COR-L47 (cell line): ENCODE results near the gene ECSCR.
A peak's percentile ranks its signal among the peaks of the same experiment; 100 is the strongest.
"Not testable (repeated sequence)": the region's sequence is repeated elsewhere in the genome, so short reads cannot be mapped to it uniquely, and the experiment has no call there.

Experiments
- DNase-seq: peaks from one replicate; lab custom pipeline; 2025; lab: John Stamatoyannopoulos, UW

ECSCR gene

DNA sequence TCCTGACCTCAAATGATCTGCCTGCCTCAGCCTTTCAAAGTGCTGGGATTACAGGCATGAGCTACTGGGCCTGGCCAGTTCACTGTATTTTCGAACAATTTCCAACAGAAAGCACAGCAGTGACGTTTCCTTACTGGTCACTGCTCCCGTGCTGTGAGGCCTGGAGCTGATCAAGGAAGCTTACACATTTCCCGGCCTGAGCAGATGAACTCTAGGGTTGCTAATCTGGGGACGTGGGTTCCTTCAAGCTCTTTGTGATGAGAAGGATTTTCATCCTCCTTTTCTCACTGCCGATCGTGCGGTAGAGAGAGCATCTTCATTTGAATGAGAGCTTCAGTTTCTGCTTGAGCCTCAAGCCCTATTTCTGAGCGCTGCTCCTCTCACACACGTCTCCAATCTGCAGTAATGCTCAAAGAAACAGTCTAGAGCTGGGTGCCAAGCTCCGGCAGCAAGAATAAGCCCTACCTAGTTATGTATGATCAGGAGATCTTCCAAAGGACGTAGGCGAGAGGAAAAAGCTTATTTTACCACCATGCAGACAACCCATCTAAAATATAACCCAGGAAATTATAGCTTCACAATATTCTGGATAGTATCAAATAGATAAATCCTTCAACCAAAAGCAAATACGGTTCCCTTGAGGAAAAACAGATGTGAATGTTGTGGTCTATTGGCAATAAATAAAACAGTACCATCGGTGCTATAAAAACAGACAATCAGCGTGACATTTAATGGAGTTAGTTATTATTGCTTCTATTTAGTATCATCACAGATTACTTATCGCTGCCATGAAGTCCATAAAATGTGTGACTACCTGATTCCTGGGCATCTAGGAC is 51.3 kb downstream of the ECSCR start:
- no peak for DNase-seq

GRCh38 chr5:139410121-139410992 is 52.2 kb downstream of the ECSCR start:
- DNase-seq = no peak

DNA sequence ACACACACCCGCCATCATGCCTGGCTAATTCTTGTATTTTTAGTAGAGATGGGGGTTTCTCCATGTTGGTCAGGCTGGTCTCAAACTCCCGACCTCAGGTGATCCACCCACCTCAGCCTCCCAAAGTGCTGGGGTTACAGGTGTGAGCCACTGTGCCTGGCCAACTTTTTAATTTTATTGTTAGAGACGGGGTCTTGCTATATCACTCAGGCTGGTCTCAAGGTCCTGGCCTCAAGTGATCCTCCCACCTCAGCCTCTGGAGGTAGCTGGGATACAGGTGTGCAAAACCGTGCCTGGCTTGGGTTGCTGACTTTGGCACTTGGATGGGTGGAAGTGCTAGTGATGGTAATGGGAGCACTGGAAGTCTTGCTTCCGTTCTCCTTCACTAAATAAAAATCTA is 53.4 kb downstream of the ECSCR start:
- DNase-seq = not testable (repeated sequence)

GRCh38 chr5:139408191-139408590 is 54.4 kb downstream of the ECSCR start:
- no peak for DNase-seq

DNA sequence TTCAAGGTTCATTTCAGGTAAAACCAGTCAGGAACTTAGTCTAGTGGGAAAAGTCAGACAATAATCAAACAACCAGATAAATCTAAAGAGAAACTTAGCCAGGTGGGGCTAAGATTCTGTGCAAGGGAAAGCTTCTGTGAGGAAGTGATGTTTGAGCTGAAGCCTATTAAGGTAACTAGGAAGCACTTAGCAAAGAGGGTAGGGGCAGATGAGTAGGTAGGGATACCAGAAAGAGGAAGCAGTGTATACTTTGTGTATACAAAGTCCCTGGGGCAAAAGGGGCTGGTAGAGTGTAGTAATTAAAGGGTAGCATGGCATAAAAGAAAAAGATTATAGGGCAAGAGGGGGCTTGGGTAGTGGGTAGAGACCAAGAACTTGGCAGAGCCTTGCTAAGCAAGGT is 55.0 kb downstream of the ECSCR start:
- DNase-seq = no peak

GRCh38 chr5:139406963-139407362 is 55.6 kb downstream of the ECSCR start:
- DNase-seq = no peak

DNA sequence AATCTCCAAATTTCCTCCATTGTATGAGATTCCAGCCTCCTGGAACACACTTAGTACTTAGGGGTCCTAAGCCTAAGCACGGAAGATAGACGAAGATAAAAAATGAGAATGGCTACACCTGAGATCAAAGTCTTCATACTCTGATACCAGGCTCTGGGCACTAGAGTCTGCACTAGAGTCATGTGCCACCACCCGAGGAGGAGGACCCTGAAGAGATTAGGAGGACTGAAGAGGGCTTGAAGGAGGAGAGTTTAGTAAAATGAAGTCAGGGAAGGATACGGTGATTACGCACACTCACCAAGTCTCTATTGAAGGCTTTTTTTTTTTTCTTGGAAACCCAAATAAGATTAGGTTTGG is 58.1 kb downstream of the ECSCR start:
- no peak for DNase-seq

GRCh38 chr5:139403787-139404483 is 58.6 kb downstream of the ECSCR start, which contains the start of gene SPATA24:
SPATA24 (minus strand) TSS chr5:139404089; CDS start chr5:139404060, 29 bp downstream.
- peak; percentile 98 for DNase-seq

DNA sequence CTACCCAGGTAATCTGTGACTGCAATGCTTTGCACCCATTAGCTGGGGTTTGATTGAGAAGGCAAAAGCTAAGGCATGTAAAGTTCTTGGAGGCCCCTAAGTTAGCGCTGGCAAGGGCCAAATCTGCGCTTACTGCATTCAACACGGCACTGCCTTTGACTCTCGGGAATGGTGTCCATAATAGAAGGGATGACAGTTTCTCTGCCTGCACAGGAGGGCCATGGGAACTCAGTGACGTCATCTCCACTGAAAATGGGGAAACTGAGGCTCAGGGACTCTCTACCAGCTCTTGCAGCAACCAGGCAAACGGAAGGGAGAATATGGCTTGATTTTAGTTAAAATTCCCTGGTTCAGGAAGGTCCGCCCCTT is 59.1 kb downstream of the ECSCR start:
- DNase-seq = no peak

DNA sequence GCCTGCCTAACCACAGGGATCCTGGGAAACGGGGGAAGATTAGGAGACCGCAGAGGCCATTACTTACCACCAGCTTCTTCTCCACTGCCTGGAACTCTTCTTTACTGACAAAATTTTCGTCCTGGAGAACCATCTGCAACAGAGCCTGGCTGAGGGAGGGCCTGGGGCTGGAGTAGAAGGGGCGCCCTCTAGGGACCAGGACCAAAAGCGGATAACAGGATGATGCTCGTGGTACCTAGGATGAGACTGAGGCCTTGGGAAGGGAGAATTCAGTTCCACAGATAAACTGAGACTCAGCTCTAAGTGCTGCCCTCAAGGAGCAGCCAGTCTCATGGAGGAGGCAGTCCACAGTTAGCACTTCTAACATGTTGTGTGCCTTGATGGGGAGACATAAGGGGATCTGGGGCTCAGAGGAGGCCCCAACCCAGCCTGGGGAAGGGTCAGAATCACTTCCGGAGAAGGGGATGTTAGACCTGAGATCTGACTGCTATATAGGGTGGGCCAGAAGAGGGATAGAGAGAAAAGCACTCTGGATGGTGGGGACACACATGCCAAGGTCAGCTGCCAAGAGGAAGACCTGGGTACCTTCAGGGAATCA is 59.9 kb downstream of the ECSCR start:
- no peak for DNase-seq

- no peak for DNase-seq
Measured at GRCh38 chr5:139401546-139401945, 61.0 kb downstream of the ECSCR start.

DNA sequence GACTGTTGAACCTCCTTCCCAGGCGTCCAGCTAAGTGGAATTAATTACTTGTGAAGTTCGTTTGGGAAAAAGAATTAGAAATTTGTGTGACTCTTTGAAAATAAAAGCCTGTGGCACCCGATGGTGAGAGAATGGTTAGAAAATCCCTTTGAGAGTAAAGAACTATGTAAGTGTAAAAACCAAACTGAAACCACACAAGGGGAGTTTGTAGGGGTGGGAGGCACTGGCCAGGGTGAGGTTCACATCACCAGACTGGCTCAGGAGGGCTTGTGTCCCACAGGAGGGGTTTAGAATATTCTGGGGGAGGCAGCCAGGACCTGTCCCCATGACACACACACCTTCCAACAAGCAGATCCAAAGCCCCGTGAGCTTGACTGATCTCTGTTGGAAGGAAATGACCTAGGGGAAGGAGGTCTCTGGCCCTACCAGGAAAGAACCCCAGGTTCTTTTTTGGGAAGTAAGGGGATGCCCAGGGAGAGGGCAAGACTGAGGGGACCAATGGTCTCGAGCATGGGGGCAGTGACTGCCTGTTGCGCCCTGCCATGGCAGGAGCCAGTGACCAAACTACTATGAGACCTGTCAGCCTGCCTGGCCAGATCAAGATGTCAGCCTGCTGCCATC is 62.9 kb downstream of the ECSCR start:
- no peak for DNase-seq
